GM18868 (cell line): ENCODE measurements around the gene TSGA10IP.

Experiments
- ATAC-seq: cut with Tn5 transposase; IDR thresholded peaks from one replicate; pipeline ENCODE4 v1.9.1; 2021; ENCODE audit warnings: mild to moderate bottlenecking, moderate library complexity; ENCODE audit not compliant: unreplicated experiment

Gene TSGA10IP

DNA sequence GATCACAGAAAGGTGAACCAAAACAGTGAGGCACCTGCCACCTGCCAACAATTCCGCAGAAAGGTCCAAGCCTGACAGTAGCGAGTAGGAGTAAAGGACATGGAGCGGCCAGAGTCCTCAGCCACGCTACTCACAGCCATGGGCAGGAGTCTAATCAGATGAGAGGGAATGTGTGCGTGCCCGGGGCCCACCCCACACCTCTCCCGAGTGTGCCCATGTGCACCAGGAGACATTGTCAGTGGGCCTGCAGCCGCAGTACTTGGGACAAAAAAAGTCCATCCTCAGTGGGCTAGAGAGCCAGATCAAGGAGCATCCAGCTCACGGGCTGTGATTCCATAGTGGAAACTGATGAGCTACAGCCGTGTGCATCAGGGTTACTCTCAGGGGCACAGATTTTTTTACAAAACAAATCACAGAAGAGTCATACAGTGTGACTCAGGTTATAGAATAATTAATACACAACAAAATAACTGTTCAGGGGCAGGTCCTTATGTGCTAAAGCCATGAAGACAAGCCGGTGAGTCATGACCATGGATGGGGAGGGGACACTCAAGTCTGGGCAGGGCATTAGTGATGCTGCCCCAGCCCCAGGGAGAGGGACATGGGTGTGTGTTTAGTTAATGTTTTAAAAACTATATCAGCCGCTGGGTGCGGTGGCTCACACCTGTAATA lies 28.3 kb downstream of the TSGA10IP start:
- no peak for ATAC-seq

DNA sequence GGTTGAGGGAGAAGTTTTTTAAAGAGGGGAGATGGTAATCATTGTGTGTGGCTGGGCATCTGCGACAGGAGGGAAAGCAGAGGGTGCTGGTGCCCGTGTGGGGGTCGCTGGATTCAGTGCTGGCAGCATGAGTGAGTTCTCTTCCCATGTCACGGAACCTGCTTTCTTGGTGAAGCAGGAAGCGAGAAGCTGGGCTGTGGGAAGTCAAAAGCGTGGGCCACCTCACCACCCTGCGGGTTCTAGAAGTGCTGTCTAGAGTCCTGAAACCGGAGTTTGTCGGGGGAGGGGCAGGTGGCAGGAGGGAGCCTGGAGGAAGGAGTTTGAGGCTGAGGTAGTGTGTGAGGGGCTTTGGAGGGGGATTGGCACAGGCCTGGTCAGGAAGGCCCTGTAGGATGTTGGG lies 30.5 kb downstream of the TSGA10IP start:
- ATAC-seq, result no peak

DNA sequence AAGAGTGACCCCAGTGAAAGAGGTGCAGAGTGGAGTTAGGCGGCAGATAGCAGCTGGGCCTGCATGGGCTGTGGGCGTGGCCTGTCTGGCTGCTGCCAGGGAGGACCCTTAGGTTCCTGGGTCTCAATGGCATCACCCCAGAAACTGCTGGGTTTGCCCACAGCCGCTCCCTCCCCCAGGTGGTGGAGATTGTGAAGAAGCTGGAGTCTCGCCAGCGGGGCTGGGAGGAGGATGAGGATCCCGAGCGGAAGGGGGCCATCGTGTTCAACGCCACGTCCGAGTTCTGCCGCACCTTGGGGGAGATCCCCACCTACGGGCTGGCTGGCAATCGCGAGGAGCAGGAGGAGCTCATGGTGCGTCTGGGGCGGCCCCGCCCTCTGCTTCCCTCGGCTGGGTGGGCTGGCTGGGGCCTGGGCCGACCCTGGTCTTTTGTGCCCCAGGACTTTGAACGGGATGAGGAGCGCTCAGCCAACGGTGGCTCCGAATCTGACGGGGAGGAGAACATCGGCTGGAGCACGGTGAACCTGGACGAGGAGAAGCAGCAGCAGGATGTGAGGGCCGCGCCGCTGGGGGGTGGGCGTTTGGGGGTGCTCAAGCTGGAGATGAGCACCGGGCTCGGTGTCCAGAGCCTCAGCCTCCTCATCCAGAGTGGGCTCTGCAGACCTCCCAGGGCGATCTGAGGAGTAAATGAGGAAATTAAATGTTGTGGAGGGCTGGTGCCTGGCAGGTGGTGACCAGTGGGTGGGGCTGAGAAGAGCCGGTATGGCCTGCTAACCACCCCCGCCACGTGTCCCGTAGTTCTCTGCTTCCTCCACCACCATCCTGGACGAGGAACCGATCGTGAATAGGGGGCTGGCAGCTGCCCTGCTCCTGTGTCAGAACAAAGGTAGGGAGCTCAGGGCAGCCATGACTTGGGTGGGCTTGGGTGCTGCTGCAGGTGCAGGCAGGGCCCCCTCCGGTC lies 31.2 kb downstream of the TSGA10IP start:
- no peak for ATAC-seq

DNA sequence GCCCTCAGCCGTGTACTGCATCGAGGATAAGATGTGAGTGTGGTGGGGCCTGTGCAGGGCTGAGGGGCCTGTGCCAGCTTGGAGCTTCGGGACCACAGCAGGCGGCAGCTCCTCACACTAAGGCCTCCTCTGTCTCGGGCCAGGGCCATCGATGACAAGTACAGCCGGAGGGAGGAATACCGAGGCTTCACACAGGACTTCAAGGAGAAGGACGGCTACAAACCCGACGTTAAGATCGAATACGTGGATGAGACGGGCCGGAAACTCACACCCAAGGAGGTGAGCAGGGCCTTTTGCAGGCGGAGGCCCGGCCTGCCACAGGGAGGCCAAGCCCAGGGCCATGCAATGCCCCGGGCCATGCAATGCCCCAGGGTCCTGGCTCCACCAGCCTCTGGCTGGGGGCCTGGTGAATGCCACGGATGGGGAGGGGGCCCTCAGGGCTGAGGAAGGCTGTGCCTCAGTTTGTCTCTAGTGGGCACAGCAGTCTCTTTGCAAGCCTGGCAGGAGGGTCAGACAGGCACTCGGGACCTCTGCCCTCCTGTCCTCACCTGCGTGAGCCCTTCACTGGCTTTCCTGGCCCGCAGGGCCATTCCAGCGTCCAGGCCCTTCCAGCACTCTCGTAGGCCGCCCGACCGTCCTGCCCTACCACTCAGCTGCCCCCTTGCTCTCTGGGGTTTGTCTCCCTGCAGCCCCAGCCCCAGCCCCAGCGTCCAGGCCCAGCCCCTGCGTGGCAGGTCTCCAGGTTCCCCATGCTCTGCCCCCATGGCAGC lies 32.5 kb downstream of the TSGA10IP start:
- no peak for ATAC-seq

DNA sequence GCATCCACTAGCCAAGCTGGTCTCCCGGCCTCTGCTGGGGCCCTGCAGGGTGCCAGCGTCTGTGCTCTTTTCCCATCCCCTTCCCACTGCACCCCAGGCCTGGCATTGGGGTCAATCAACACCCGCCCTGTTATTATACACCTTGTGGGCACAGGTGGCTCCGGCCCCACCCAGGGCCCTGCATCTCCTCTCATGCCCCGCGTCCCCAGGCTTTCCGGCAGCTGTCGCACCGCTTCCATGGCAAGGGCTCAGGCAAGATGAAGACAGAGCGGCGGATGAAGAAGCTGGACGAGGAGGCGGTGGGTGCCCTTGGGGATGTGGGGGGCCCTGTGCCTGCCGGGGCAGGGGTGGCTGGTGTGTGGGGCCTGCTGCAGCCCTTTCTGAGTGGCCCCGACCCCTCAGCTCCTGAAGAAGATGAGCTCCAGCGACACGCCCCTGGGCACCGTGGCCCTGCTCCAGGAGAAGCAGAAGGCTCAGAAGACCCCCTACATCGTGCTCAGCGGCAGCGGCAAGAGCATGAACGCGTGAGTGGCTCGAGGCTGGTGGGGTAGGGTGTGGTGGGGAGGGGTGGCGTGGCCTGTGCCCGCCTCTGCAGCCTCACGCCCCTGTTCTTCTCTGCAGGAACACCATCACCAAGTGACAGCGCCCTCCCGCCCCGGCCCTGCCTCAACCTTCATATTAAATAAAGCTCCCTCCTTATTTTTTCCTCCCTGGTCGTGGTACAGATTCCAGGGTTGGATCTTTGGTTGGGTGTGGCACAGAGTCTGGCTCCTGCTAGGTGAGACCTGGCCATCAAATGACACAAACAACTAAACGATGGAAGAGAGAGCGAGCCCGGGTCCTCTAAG lies 33.3 kb downstream of the TSGA10IP start:
- ATAC-seq, result no peak

DNA sequence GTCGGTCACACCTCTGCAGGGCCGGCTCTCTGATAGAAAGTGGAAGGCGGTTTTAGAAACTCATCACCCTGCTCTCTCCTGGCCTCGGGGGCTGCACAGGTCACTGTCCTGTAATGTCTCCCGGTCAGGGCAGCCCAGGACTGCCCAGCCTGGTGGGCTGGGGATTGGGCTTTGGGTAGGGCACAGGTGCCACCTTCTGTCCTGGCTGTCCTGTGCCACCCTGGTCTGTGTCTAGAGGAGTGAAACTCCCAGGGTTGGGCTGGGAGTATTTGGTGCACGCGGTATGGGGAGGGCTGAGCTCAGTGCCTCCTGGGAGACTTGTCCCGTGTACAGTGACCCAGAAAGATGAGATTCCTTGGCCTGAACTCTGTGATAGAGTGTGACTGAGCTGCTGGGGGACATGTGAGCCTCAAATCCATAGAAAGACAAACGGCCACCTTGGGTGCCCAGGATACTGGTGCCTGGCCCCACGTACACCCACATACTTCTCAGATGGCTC lies 34.0 kb downstream of the TSGA10IP start:
- ATAC-seq, result no peak

DNA sequence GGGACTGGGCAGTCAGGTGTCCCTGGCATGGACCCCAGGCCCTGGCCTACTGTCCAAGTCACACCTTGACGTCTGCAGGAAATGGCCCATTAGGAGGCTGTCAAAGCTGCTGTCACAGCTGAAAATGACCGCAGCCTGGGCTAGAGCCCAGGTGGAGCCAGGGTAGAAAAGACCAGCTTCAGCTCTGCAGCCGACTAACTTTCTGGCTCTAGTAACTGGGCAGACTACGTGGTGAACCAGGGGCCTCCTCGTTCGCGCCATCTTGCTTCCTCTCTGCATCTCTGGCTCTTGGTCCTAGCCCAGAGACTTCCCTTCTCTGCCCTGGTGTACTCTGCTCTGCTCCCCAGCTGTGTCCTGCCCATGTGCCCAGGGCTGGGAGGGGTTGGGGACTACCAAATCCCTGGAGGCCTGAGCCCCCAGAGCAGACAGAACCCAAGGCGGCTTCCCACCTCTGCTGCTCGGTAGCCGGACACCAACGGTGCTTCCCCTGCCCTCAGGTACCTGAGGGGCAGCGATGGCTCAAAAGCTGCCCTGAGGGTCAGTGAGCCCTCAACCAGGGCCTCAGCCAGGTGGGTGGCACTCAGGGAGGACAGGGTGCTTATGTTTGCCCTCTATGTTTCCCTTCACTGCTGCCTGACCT lies 35.9 kb downstream of the TSGA10IP start:
- no peak for ATAC-seq

DNA sequence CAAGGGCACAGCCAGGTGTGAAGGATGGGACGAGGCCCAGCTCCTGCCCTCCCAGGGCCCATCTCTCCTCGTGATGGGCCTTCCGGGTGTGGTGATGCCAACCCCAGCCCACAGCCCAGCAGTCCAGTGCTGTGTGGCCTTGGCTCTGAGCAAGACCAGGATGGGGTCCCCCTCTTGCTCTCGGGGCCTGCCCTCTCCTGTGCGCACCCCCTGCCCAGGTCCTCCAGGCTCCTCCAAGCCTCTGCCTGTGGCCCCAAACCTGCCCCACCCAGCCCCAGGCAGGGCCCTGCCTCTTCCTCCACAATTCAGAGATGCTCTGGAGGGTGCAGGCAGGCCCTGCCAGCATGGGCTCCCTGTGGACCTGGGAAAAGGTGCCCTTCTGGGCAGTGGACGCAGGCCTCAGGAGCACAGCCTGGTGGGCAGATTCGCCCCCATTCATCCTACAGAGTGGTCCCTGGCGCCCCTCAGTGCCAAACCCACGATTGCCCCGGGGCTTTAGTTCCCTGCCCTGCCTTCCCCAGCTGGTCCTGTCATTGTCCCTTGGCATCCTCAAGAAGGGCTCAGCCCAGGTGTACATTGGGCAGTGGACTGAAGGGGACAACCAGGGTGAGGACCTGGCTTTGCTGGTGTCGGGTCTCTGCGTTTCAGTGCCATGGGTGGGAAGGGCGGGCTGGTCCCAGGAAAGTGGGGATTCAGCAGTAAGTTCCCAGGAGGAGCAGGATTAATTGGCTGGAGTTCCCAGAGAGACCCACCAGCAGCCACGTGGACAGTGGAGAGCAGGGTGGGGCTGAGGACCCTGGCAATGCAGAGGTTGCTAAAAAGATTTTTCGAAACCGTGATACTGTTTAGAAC lies 36.9 kb downstream of the TSGA10IP start:
- ATAC-seq, result no peak

DNA sequence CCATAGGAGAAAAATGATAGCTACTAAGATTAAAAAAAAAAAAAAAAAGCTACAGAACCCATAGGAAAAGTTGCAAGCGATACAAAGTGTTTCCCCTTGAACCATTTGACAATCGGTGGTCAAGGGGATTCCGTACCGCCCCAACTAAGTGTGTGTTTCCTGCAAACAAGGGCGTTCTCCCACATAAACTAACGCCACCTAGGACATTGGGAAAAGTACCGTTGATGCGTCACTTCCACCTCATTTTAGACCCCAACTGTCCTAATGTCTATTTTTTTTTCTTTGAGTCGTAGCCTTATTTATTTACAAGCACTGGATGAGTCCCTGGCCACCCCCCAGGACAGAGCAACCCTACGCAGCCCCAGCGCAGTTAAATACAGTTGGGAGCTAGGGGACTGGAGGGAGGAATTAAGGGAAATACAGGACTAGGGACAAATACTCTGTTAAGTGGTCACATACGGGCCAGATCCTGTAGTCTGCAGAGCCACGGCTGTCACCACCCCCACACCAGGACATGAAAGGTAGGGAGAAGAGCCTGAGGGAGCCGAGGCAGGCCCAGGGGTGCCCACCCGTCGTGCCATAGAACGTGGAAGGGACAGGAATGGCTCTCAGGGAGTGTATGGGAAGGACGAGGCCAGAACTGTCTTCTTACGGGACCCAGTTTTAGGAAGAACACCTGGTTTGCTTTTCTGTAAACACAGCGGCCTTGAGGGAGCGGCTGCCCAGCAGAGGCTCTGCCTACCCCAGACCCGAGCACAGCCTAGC lies 37.7 kb downstream of the TSGA10IP start:
- ATAC-seq, result no peak

DNA sequence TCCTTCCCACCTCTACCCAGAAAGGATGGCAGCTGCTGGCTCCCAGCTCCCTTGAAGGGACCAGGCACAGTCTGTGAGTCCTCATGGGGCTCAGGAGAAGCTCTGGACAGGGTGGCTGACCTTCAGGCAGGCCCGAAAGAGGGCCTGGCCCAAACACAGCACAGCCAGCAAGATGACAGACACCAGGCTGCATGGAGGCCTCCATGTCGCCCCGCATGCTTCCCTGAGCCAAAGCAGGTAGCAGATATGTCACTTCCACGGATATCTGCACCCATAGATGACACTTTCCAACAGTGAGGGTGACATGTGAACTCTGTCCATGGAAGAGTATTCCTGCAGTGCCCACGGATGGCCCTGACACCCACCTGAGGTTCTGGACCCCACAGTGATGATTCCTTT lies 38.3 kb downstream of the TSGA10IP start:
- no peak for ATAC-seq

DNA sequence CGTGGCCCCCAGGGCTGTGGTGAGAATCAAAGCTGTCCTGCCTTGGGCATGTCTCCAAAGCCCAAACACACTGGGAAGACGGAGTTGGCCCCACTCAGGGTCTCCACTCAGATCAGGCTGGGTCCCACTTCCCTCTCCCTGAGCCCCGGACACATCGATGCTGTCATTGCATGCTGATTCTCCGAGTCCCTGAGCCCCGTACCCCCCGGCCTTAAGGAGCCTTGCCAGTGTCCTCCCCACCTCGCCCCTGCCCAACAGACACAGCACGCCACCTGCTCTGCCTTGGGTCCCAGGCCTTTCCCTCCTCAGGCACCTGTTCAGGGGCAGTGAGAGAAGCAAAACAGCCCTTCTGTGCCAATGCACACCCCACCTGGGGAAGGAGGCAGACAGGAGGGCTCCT lies 42.1 kb downstream of the TSGA10IP start:
- ATAC-seq, result no peak

DNA sequence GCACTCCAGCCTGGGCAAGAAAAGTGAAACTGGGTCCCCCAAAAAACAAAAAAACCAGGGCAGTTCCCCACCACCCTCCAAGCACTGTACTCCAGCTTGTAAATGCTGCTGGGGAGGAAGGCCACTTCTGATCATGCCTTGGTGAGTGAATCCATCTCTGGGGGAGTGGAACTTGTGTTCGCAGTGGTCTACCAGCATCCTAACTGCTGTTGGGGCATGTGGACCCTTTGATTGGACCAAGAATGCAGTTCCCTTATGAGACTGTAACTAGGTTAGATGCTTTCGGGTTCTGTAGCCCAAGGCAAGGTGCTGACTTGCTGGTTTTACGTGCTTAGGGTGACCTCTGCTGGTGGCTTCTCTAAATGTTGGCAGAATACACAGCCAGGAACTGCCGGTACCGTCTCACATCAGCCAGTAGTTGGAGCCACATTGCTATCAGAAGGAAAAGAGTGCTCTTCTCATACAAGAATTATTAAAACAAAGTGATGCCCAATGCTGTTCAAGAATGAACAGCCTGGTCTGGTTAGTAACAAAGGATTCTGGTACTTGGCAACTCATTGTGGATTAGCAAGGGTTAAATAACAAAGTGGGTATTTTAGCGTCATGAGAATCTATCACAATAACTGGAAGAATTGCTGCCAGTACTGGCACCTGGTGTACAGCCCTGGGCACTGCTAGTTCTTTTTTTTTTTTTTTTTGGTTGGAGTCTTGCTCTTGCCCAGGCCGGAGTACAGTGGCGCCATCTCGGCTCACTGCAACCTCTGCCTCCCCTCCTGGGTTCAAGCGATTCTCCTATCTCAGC lies 43.7 kb downstream of the TSGA10IP start:
- ATAC-seq, result peak; percentile 84

DNA sequence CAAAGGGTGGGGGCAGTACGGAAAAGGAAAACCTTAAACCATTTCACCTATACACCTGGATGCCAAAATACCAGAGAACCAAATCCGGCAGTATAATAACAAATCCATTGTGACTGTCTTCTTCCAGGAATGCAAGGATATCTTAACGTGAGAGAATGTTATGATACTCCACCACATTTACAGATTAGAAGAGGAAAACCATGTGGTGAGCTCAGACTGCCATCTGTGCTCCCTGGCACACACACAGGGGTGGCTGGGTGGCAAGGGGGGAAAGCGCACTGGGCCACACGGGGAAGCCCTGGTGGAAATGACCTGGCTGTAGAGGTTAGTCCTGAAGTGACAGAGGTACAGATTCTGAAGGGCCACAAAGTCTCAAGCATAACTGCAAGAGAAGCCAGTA lies 46.8 kb downstream of the TSGA10IP start:
- ATAC-seq, result no peak

DNA sequence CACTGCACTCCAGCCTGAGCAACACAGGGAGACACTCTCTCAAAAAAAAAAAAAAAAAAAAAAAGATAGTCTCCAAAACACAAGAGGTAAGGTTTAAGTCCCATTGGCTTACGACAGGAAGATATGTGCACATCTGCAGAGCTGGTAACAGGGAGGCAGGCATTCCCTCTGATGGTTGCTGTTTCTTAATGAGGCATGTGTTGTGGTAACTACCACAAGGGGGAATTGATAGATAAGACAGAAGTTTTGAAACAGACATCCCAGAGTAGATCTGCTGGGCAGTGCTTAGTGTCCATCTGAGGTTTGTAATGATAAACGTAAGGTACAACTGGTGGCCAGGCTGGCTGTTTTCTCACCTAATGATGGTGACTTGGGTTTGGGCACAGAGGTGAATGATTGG lies 52.0 kb downstream of the TSGA10IP start:
- ATAC-seq, result no peak

DNA sequence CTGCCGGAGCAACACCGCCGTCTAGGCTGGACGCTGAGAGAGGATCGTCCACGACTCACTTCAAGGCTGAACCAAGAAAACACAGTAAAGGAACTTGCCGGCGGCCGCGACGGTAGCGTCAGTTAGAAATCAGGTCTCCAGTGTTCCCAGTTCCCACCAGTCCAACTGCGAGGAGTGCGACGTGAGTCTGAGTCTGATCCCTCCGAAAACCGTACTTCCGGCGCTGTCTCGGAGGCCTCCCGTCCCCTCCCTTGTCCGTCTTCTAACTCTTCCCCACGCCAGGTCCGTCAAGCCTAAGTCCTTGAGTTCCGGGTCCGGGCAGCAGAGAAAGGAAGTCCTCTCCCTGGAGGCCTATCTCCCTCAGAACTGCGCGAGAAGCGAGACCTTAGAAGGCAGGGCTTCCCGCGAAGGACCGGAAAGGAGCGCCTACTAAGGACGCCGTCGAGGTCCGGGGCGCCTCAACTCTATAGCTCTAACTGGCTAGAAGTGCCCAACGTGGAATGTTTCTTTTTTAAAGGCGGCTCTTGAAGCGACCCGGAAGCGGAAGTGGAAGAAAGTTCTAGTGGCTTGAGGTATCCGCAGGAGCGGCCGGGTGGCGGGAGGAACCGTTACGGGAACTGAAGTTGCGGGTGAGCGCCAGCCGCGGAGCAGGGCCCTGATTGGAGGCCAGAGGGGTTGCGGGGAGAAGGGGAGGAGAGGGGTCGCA lies 56.8 kb downstream of the TSGA10IP start, which contains the start of the genes BANF1 and EIF1AD:
BANF1 (plus strand) TSS at position 562 of the 706 bp plus-strand sequence. CDS start 748 bp downstream, outside the sequence.
EIF1AD (minus strand) TSS at position 216 of the 706 bp plus-strand sequence. CDS start 1,768 bp downstream, outside the sequence.
- ATAC-seq, result peak; percentile 79

DNA sequence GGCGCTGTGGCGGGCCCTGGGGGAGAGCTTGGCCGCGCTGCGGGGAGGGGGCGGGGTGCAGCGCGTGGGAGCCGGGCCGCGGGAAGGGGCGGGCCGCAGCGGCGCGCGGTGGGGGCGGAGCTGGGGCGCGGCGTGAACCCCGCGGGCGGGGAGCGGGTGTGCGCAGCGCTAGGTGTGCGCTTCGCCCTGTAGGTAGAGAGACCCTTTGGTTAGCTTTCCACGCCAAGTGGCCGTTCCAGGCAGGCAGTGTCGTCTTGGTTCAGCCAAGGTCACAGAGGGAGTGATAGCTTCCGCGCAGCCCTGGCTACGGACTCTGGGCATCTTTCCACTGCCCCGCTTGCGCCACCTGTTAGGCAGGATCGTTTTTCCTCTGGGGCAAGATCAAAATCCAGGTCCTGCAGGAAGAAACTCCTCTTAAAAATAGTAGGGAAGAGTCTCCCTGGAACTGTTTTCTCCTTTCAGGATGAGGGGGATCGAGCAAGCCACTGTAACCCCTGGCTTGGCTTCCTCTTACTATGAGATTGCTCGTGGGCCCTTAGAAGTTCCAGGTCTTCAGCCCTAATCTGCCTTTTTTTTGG lies 57.5 kb downstream of the TSGA10IP start:
- ATAC-seq, result peak; percentile 45
